Stimulated activated CD8-positive, alpha-beta memory T cell treated with anti-CD3 and anti-CD28 coated beads, Interleukin-12 subunit alpha, Interleukin-12 subunit beta, amount 100 ng/mL, for 24 hours (primary cell): ENCODE results near the gene C1orf116.

Experiments used
- DNase-seq: peaks from one replicate; pipeline ENCODE4 v3.0.0-alpha.2; 2020; ENCODE audit errors: extremely low read depth

C1orf116 gene

GRCh38 chr1:207032528-207033017 lies at the start of gene C1orf116:
C1orf116 (minus strand) TSS chr1:207032756; CDS start chr1:207027598, 5,158 bp downstream.
- no peak for DNase-seq

DNA sequence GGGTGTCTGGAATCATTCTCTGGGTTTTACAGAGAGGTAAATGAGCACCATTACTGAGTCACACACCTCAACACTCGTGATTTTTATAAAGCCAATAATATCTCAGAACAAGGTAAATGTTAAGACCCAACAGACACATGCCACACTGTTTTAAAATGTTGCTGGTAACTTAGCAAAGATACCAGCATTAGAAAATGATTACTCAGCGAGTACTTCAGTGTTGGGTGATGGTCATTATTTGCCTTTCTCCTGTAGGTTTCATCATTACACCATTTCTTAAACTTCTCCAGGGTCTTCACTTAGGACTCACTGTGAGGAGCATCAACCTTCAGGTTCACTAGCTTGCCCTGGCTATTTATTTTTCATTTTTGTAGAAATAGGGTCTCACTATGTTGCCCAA lies 49.2 kb upstream of the C1orf116 start:
- no peak for DNase-seq

DNA sequence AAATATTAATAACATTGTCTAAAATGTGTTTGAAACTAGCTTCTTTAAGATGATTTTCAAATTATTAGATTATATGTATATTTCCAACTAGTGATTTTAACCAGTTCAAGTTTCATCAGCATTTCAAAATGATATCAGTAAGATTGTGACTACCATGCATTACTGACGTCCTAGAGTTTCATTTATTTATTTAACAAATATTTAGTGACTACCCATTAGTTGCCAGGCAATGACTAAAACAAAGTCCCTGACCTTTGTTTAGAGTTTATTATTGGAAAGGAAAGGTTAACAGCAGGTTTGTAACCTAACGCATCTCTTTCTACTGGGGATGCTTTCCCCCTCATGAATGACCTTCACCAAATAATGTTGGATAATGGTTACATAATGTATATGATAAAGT lies 48.5 kb upstream of the C1orf116 start:
- no peak for DNase-seq

DNA sequence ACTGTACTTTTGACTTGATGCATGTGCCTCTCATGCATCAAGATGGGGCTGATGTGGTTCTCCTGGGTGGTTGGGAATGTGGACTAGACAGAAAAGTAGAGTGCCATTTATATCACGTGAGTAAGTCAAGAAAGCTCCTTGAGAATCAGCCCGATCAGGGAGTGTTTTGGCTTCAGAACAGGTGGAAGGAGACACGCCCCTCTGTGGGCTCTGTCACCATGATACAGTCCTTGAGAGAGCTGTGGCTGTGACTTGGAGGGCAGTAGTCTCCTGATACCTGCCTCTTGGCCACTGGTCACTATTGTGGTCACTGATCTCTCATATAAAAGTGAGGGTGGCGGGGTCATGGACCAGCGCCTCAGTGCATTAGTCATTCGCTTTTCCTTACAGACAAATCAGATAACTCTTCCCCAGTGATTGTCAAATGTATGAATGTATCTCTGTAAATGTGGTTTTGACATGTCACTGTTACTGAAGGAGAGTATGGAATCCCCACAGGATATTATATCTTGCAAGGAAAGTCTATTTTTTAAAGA lies 47.2 kb upstream of the C1orf116 start:
- DNase-seq = no peak

GRCh38 chr1:207078578-207079132 lies 46.1 kb upstream of the C1orf116 start:
- DNase-seq = no peak

DNA sequence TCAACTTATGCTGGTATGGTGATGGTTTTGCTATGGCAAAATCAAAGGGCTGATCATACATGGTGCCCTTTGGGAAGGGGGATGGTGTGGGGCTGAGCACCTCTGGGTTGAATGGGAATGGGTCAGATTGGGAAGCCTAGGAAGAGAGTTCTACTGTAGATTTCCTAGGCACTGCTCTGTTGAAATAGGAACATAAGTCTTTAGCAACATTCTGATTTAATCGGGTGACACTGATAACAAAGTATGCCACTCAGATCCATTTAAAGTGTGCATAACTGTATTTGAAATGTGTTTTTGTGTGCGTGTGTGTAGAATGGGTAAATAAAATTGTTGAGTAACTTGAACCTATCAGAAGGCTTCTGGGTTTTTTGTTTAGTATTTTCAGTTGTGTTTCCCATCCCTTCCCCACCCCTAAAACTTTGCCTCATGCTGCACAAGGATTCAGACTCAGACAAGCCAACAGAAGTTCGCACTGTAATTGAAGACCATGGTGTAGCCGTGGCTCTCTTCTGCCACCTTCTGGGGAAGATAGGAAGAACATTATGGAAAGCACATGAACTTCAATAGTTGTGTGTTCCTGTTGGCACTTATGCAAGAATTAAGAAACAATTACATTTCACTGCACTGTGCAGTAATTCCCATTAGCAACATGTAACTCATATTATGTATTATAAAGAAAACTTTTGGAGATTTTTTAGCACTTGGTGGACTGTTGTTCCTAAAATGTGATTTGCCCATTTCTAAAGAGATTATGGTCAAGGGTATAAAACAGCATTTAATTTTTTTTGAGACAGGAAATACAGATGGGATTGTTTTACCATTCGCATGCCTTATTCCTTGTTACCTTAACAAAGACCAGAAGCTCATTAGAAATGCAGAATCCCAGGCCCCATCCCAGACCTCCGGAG lies 45.2 kb upstream of the C1orf116 start:
- no peak for DNase-seq

DNA sequence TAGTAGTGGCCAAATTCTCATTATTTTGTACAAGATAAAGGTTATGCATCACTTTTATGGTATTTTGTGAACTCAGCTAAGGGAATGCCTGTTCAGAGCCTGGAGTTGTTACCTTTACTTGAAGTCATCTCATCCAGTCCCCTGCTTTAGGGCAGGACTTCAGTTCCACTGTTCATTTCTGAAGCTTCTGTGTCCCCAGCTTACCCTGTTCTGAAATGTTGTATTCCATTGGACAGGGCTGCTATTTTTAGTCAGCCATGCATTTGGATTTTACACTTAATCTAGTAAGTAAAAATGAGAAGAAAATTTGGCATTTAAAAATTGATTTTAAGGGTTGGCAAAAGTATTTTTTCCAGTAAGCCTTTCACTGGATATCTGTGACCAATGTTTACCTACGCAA lies 44.5 kb upstream of the C1orf116 start:
- no peak for DNase-seq

DNA sequence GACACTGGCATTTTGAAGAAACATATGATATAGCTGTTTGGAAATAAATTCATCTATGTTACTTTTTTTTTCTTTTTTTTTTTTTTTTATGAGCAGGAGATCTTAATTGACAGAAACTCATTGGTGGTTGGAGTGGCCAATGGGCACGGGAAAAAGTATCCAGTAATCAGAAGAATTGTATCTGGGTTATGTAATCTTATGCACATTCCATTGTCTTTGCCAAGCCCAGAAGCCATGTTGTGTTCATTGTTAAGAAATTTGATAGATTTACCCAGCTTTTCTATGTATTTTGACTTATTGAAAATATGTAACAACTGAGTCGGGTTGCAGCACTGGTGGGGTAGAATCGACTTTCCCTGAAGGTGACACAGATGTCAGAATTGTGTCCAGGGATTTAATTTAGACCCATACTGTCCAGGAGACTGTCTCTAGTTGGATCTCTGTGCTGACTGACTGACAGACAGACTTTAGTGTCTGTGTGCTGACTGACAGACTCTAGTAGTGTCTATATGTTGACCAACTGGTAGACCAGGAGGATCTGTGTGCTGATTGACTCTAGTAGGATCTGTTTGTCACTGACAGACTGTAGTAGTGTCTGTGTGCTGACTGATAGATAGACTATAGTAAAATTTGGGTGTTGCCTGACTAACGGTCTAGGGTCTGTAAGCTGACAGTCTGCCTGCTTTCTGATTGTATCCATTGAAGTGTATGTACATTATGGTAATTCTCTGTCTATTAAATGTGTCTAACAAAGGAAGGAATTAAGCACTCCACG lies 43.8 kb upstream of the C1orf116 start:
- DNase-seq = no peak

DNA sequence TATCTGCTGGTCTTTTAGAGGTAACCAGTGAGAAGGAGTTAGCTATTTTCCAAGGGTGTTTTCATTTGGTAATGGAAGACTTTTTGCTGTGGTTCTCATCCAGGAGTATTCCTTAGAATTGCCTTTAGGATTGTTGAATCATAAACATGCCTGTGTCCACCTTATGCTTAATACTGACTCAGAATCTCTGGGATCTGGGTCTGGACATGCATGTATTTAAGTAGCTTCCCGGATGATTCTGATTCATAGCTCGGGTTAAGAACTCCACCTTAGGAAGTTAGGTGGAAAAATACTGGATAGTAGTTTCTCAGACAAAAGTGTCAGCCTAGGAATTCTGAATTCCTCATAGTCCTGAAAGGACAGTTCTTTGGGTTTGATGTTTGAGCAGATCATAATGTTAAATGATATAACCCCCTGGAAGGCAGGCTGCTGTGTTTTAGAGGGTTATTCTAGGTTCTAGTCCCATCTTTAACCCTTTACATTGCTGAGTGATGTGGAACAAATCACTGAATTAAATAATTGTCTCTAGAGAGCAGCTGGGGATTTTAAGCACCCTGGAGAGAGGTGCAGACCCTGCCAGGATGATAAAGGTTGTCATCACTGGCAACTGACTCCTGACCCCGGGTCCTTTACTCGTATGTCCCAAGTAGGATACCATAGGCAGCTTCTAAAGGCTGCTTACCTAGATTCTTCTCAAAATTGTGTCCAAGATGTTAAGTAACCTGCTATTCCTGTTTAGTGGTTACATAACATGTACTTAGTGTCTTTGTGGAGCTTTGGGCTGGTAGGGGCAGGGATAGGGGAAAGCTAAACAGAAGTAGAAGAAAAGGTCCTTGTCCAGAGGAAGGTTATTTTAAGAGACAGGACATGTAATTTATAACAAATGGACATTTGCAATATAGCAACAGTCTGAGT lies 41.6 kb upstream of the C1orf116 start:
- no peak for DNase-seq

DNA sequence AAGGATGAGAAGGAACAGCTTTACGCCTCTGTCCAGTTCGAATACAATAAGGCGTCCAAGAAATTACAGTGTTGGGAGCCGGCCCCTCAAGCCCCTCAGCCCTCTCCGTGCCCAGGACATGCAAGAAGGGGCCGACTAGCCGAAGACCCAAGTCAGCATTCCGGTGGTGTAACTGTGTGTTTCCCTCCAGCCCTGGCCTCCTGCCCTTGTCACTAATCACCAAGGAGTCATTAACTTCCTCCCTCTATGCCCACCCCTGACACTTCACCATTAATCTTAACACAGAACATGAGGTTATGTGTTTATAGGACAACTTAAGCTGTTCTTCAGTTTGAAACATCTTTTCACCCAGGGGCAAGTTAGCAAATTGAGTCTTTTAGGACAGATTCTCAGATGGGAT lies 39.7 kb upstream of the C1orf116 start:
- no peak for DNase-seq

DNA sequence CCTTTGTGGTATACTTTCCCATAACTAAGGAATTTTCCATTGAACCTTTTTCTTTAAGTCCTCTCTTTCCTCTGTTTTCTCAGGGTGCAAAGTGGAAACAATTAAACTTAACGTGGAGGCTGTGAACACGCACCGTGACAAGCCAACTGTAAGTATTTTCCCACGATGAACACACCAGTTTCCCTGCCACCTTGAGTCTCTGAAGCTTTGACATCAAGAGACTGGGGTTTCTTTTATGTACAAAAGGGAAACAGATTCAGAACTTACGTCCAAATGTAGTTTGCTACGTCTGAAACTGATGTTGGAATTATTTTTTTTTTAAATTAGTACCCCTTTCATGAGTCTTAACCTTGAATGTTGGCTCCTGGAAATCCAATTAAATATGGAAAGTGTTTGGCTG lies 38.9 kb upstream of the C1orf116 start:
- DNase-seq = no peak

DNA sequence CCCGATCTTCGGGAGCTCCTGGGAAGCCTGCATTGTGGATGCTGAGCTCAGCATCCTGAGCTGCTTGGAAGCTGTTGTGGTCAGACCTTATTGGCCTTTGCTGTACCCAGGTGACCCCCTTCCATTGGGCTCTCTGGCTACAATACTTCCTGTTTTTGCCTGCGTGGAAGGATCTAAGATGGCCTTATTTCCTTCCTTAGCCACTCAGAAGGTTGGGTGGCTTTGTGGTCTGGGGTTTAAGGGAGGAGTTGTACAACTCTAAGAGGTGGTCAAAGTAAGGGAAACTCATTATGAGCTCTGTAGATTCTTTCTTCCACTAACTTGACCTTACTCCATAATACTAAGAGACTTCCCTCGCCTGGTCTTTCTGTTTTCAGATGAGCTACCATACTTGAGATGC lies 38.3 kb upstream of the C1orf116 start:
- no peak for DNase-seq

DNA sequence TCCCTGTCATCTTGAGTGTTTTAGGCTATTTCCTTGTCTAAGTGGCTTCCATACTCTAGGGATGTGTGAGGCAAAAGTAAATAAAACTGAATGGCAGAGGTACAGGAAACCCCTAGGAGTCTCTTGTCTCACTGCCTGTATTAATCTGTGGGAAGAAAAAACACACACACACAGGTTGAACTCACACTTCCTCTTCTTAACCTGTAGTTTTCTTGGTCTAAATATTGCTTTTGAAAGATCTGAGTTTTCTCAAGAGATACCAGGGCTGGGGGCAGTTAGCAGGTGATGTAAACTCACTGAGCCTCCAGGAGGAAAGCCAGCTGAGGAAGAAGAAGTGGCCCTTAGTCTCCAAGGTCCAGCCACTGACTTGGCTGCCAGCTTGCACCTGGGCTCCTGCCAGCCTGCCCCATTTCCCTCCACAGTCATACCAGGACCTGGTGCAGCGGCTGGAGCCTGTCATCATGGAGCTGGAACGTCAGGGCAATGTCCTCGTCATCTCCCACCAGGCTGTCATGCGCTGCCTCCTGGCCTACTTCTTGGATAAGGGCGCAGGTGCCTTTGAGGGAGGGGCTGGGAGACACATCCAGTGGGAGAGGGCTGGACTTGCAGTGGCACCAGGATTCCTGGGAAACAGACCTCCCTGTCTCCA lies 37.4 kb upstream of the C1orf116 start:
- no peak for DNase-seq

DNA sequence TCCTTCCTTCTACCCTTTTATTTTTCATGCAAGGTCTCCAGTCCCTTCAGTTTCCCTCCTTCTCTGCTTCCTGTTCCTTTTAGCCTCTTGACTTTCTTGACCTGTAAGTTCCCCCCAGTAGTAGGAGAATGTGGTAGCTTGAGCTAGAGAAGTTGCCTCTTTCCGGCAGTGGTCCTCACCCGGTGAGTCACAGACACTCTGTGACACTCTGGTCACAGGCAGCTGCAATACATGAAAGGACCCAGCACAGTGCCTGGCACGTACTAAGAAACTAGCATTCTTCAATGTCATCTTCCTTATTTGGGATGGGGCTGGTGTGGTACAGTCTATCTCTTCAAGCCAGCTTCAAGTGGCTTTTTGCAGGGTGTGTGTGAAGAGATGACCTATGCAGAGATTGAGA lies 36.5 kb upstream of the C1orf116 start:
- DNase-seq = no peak

DNA sequence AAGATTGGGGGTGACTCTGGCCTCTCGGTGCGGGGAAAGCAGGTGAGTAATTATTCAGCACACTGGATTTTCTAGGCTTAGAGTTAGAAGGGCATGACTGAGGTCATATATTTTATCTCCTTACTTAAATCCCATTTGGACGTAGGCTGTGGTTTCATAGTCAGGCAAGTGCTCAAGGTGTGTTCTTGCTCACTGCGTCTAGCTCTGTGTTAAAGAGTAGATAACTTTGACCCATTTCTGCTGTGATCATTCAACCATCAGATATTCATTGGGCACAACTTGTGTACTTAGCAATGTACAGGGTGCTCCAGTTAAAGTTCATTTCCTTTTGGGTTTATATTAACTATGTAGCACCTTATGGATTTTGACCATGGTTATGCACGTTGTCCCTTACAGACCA lies 35.1 kb upstream of the C1orf116 start:
- no peak for DNase-seq

DNA sequence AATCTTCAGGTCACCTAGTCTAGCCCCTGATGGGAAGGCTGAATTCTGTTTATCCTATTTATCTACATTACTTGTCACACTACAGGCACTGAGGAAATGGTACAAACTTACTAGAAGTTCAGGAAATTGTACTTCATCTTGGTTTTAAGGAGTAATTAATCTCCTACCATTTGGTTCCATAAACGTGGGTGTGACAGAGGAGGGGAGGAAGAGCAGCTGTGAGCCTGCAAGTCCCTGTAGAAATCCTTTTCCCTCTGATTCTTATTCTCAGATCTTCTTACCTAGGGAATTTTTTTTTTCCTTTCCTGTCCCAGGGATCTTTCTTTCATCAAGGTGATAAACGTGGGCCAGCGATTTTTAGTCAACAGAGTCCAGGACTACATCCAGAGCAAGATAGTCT lies 34.6 kb upstream of the C1orf116 start:
- DNase-seq = no peak

DNA sequence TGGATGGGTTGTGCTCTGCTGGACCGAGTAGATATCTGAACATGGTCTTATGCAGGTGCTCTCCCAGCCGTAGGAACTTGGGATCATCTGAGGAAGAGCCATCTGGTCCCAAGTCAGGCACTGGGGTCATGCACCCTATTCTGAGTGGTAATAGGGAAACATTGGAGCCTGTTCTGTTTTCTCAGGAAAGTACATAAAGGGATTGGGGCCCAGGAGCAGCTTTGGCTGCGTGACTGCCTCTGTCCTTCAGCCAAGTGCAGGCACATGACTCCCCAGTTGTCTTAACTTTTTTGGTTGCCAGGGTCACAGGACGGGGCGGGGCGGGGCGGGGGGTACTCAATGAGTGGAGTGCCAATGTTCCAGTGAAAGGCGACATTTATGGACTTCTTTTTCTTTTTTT lies 32.0 kb upstream of the C1orf116 start:
- no peak for DNase-seq

GRCh38 chr1:207063014-207063413 lies 30.5 kb upstream of the C1orf116 start:
- no peak for DNase-seq

GRCh38 chr1:207062058-207062457 lies 29.5 kb upstream of the C1orf116 start:
- DNase-seq = no peak

GRCh38 chr1:207060596-207060995 lies 28.0 kb upstream of the C1orf116 start:
- no peak for DNase-seq

- no peak for DNase-seq
Observed at GRCh38 chr1:207059881-207060280, 27.3 kb upstream of the C1orf116 start.
